Endothelial cell of umbilical vein (primary cell): ENCODE measurements around the gene NR2C1. TPM values are rescaled to one million over a fixed set of nuclear protein-coding genes. Genes with fewer than 3 reads are reported as not detected.

ENCODE experiments used
- BruUV-seq: library from RNA; stranded (reverse); fragments of 400-500 nt; replicated peaks from 2 replicates; lab custom pipeline; 2021; lab: Mats Ljungman, UMichigan
- CTCF ChIA-PET: fragments of 300-600, 350-600 bp; sonication (Branson Sonifier 250); formaldehyde crosslinking; loops from one replicate; lab custom pipeline; 2021; ENCODE audit warnings: antibody characterized with exemption, inconsistent platforms; lab: Charles Lee
- POLR2A ChIA-PET: fragments of 300-600, 350-600 bp; sonication (Branson Sonifier 250); formaldehyde crosslinking; loops from one replicate; lab custom pipeline; 2021; ENCODE audit warnings: antibody characterized with exemption, inconsistent platforms; lab: Charles Lee
- DNase-seq: peaks from one replicate; pipeline ENCODE4 v3.0.0-alpha.2; 2011; ENCODE audit warnings: low read depth, low spot score
- FAIRE-seq: peaks from 2 replicates; lab custom pipeline; 2011; peaks lifted over from hg19 to GRCh38; lab: Jason Lieb, UNC
- H2AFZ ChIP-seq: 2 replicates; pipeline ENCODE4 v1.6.0; 2012; ENCODE audit warnings: low read depth, low read length, control low read depth, inconsistent platforms
- H3K27ac ChIP-seq: 2 replicates; pipeline ENCODE4 v1.5.1; 2011; ENCODE audit warnings: low read depth, mild to moderate bottlenecking, control low read depth, low read length, moderate library complexity; ENCODE audit not compliant: insufficient read depth
- H3K27me3 ChIP-seq, 2 experiments: 2 replicates each; pipeline versions ENCODE4 v1.6.0 to v1.6.1; 2011; ENCODE audit warnings: low read length in 2 of 2, mixed read lengths in 1 of 2; ENCODE audit not compliant: control insufficient read depth in 2 of 2, insufficient read depth in 2 of 2
- H3K36me3 ChIP-seq, 2 experiments: 2 replicates in 1 of 2; 3 replicates in 1 of 2; pipeline ENCODE4 v1.5.1; 2011; ENCODE audit warnings: low read length in 2 of 2, mild to moderate bottlenecking in 1 of 2, moderate library complexity in 1 of 2; ENCODE audit not compliant: control insufficient read depth in 2 of 2, insufficient read depth in 2 of 2; ENCODE audit errors: extremely low read depth in 1 of 2
- H3K4me1 ChIP-seq: 3 replicates; pipeline ENCODE4 v1.5.1; 2011; ENCODE audit warnings: mild to moderate bottlenecking, low read length; ENCODE audit not compliant: control insufficient read depth, insufficient read depth; ENCODE audit errors: extremely low read depth
- H3K4me2 ChIP-seq: 2 replicates; pipeline ENCODE4 v1.6.1; 2011; ENCODE audit warnings: low read length, control low read depth, mixed read lengths; ENCODE audit not compliant: insufficient read depth
- H3K4me3 ChIP-seq, 3 experiments: fragments of 200-600 bp in 1 of 3; sonication (generic), shearing (Covaris generic) in 1 of 3; replicated peaks in 1 of 3; 2 replicates each; pipeline ENCODE4 v1.5.1; 2011 to 2016; ENCODE audit warnings: control low read depth in 3 of 3, low read length in 3 of 3, mild to moderate bottlenecking in 2 of 3, inconsistent platforms in 1 of 3, low read depth in 1 of 3, moderate library complexity in 1 of 3; ENCODE audit not compliant: insufficient read depth in 1 of 3
- H3K79me2 ChIP-seq: 2 replicates; pipeline ENCODE4 v1.6.0; 2012; ENCODE audit warnings: low read length, inconsistent platforms; ENCODE audit not compliant: control insufficient read depth, insufficient read depth
- H3K9ac ChIP-seq: replicated peaks from 2 replicates; pipeline ENCODE3; 2011; ENCODE audit warnings: low read length, control low read depth; ENCODE audit not compliant: insufficient read depth; ENCODE audit errors: extremely low read depth
- H3K9me1 ChIP-seq: replicated peaks from 3 replicates; pipeline ENCODE4 v1.6.0; 2011; ENCODE audit warnings: mild to moderate bottlenecking, low read length; ENCODE audit not compliant: control insufficient read depth, insufficient read depth; ENCODE audit errors: extremely low read depth
- H3K9me3 ChIP-seq: replicated peaks from 2 replicates; pipeline ENCODE4 v1.5.1; 2012; ENCODE audit warnings: low read length, inconsistent platforms; ENCODE audit not compliant: control insufficient read depth, insufficient read depth
- H4K20me1 ChIP-seq: replicated peaks from 2 replicates; pipeline ENCODE3; 2011; ENCODE audit warnings: mild to moderate bottlenecking, low read length; ENCODE audit not compliant: control insufficient read depth, insufficient read depth; ENCODE audit errors: extremely low read depth
- CTCF ChIP-seq, 2 donors: IDR thresholded peaks; 1 replicate in 1 of 2; 2 replicates in 1 of 2; pipeline ENCODE4 v1.5.1; 2011; ENCODE audit warnings: low read length in 2 of 2, mild to moderate bottlenecking in 2 of 2, moderate library complexity in 2 of 2, control low read depth in 1 of 2, inconsistent platforms in 1 of 2, low read depth in 1 of 2; ENCODE audit not compliant: insufficient read depth in 1 of 2; ENCODE audit errors: extremely low read depth in 1 of 2
- EZH2 ChIP-seq: IDR thresholded peaks from 2 replicates; pipeline ENCODE4 v1.6.1; 2012; ENCODE audit warnings: borderline replicate concordance, low read depth, mild to moderate bottlenecking, moderate library complexity, low read length, inconsistent platforms; ENCODE audit not compliant: severe bottlenecking
- FOS ChIP-seq: IDR thresholded peaks from 2 replicates; pipeline ENCODE4 v1.6.1; 2011; ENCODE audit warnings: mild to moderate bottlenecking, low read length, moderate library complexity, borderline replicate concordance; ENCODE audit not compliant: insufficient read depth
- GATA2 ChIP-seq: IDR thresholded peaks from 2 replicates; pipeline ENCODE4 v1.7.0; 2011; ENCODE audit warnings: low read depth, mild to moderate bottlenecking, moderate library complexity, mixed read lengths, low read length; ENCODE audit not compliant: insufficient read length, insufficient read depth
- JUN ChIP-seq: IDR thresholded peaks from 2 replicates; pipeline ENCODE4 v1.6.1; 2011; ENCODE audit warnings: borderline replicate concordance, low read depth; ENCODE audit not compliant: insufficient read length, insufficient read depth
- MAX ChIP-seq: IDR thresholded peaks from 2 replicates; pipeline ENCODE4 v1.6.1; 2011; ENCODE audit not compliant: insufficient read depth, insufficient read length
- MYC ChIP-seq: IDR thresholded peaks from one replicate; pipeline ENCODE4 v1.6.1; 2011; ENCODE audit warnings: mild to moderate bottlenecking, low read depth, low read length
- POLR2A ChIP-seq: IDR thresholded peaks from 2 replicates; pipeline ENCODE4 v1.6.1; 2012; ENCODE audit warnings: low read depth, mild to moderate bottlenecking, control low read depth, low read length
- POLR2AphosphoS5 ChIP-seq: IDR thresholded peaks from 2 replicates; pipeline ENCODE4 v1.6.1; 2012; ENCODE audit warnings: low read depth, mild to moderate bottlenecking, control low read depth, low read length, moderate library complexity; ENCODE audit not compliant: insufficient read depth
- dilution Hi-C: fragments of 300-500 bp; cut with MboI; formaldehyde crosslinking; loops from one replicate; pipeline ENCODE4 v1.15.0; 2019; ENCODE audit warnings: low sequenced_read_pairs; ENCODE audit not compliant: extremely low pct_ligation_motif_present
- intact Hi-C: fragments of 100-400 bp; cut with micrococcal nuclease; formaldehyde crosslinking; loops from one replicate; pipeline ENCODE4 v1.10.0; 2022
- polyA plus RNA-seq, 4 experiments: library from polyadenylated mRNA; depleted of rRNA in 3 of 4; stranded (reverse) in 3 of 4; unstranded in 1 of 4; fragments of >200 nt; gene quantifications; 2 replicates each; pipeline versions ENCODE4 v1.2.1 to v1.2.3, GENCODE V29; 2011 to 2012; ENCODE audit warnings: missing spikeins in 1 of 4
- total RNA-seq: library from RNA; stranded (reverse); gene quantifications from 2 replicates; pipeline ENCODE4 v1.2.3, GENCODE V29; 2021

The NR2C1 gene
- total and polyA plus RNA-seq, 2 donors (not counting 3 experiments of a cell fraction or from before 2014, with no cell fraction given) = 21.0 to 37.7 TPM

GRCh38 chr12:95022477-95022876 is 50.9 kb downstream of the NR2C1 start:
- Histone ChIP-seq H3K4me2 (no peak overlapping the region), H4K20me1 (no peaks in the 10 kb centered on the region), H3K4me1 (no peaks in the 10 kb centered on the region), H3K79me2 (no peaks in the 10 kb centered on the region), H3K9ac (no peak overlapping the region), H3K27me3 (no peaks in the 10 kb centered on the region), H3K9me3 (no peaks in the 10 kb centered on the region), H2AFZ (no peak overlapping the region), H3K9me1 (no peaks in the 10 kb centered on the region), H3K27ac (no peak overlapping the region), H3K36me3 (no peaks in the 10 kb centered on the region), H3K4me3 (no peak overlapping the region)
- DNase-seq = no peak
- FAIRE-seq = no peak
- TF ChIP-seq JUN (no peak), MYC (no peak), POLR2A (no peak), MAX (no peak), EZH2 (no peak), GATA2 (no peak), CTCF (IDR thresholded peaks at IDR 0.05; ENCODE audit: extremely low read depth in 1 of 2, insufficient read depth in 1 of 2, low read depth in 1 of 2, low read length in 2 of 2) (no peak), POLR2AphosphoS5 (no peak), FOS (no peak)
- intact Hi-C loops (no loop called here), dilution Hi-C loops (no loop called here)
- ChIA-PET POLR2A (no interaction called here), CTCF (no interaction called here)
- BruUV-seq = no TSS peak
